ENCODE results near the gene ARSK. TPM values are rescaled to one million over a fixed set of nuclear protein-coding genes. Genes with fewer than 3 reads are reported as not detected.
A peak's percentile ranks its signal among the peaks of the same experiment; 100 is the strongest.

ARSK gene
- total and polyA plus RNA-seq, 2 of the 13 experiments (the other 11 are each of a cell fraction or from before 2014, with no cell fraction given), result 7.9 TPM

GRCh38 chr5:95615164-95615467, 60.2 kb downstream of the ARSK start:
- FAIRE-seq (no peak), DNase-seq (ENCODE audit: low spot score) (no peak), ATAC-seq (no peak)
- H3K27ac ChIP-seq (ENCODE audit: extremely low read length, insufficient read depth, low read length), result no peak overlapping the region
- 79% methylated on average over 1 of the region's 1 CpG for WGBS (ENCODE audit: low lambda C conversion rate)
- no peak overlapping the region for H3K4me3 ChIP-seq (replicated peaks in 1 of 3; ENCODE audit: insufficient read depth in 1 of 3, low read depth in 2 of 3, low read length in 3 of 3)
- TF ChIP-seq MAFK (conservative IDR thresholded peaks at IDR 0.05 in 1 of 2, IDR thresholded peaks at IDR 0.05 in 1 of 2; ENCODE audit: low read length in 2 of 2) (peak; percentile 67 to 77), NFE2L2 (IDR thresholded peaks at IDR 0.05; ENCODE audit: low read length) (peak; percentile 93), MAFF (IDR thresholded peaks at IDR 0.05; ENCODE audit: low read depth, low read length) (peak; percentile 60), E2F5 (CRISPR knock-in tag; conservative IDR thresholded peaks at IDR 0.05) (no peak)
- intact Hi-C loops (cut with micrococcal nuclease; ENCODE audit: unreplicated experiment), result loop anchor here (5.0 kb wide), 1 partner anchor 58 kb away; the partner anchor contains the start of gene ARSK
- H3K36me3 ChIP-seq (replicated peaks in 1 of 2; ENCODE audit: control insufficient read depth in 1 of 2, insufficient read depth in 2 of 2, low read length in 2 of 2), result no peaks in the 10 kb centered on the region
- no peaks in the 10 kb centered on the region for H3K9me3 ChIP-seq (ENCODE audit: low read length)
- no peak overlapping the region for H2AFZ ChIP-seq (ENCODE audit: low read length)
- BruUV-seq (replicated peaks), result no TSS peak
- in situ Hi-C loops (cut with HindIII; ENCODE audit: extremely low pct_ligation_motif_present, low pct_unique_long_range_greater_than_20kb), result no loop called here
- no peak overlapping the region for H3K4me2 ChIP-seq (ENCODE audit: low read depth, low read length)
- ChIA-PET CTCF (ENCODE audit: low intra/inter-chr PET ratio, low total read pairs) (no interaction called here), POLR2A (no interaction called here)
- H4K20me1 ChIP-seq (ENCODE audit: insufficient read depth, low read length), result no peaks in the 10 kb centered on the region
- H3K9ac ChIP-seq (ENCODE audit: insufficient read depth, low read depth, low read length), result no peak overlapping the region
- no peaks in the 10 kb centered on the region for H3K79me2 ChIP-seq (ENCODE audit: insufficient read depth, low read length)
- peaks cover 5 to 23% of the 10 kb centered on the region in 2 experiments for H3K27me3 ChIP-seq (ENCODE audit: control insufficient read depth in 1 of 2, insufficient read depth in 2 of 2, low read length in 2 of 2)
- peaks cover 10% of the 10 kb centered on the region for H3K4me1 ChIP-seq (ENCODE audit: insufficient read depth, low read length)

GRCh38 chr5:95617057-95617456, 62.2 kb downstream of the ARSK start:
- Histone ChIP-seq H3K27ac (ENCODE audit: extremely low read length, insufficient read depth, low read length) (no peak overlapping the region), H3K79me2 (ENCODE audit: insufficient read depth, low read length) (no peaks in the 10 kb centered on the region), H3K9ac (ENCODE audit: insufficient read depth, low read depth, low read length) (no peak overlapping the region), H3K27me3 (ENCODE audit: control insufficient read depth in 1 of 2, insufficient read depth in 2 of 2, low read length in 2 of 2) (peaks cover 7 to 40% of the 10 kb centered on the region in 2 experiments), H3K4me3 (replicated peaks in 1 of 3; ENCODE audit: insufficient read depth in 1 of 3, low read depth in 2 of 3, low read length in 3 of 3) (no peak overlapping the region), H3K4me1 (ENCODE audit: insufficient read depth, low read length) (peaks cover 25% of the 10 kb centered on the region), H3K9me3 (ENCODE audit: low read length) (no peaks in the 10 kb centered on the region), H2AFZ (ENCODE audit: low read length) (no peak overlapping the region), H3K4me2 (ENCODE audit: low read depth, low read length) (no peak overlapping the region), H3K36me3 (replicated peaks in 1 of 2; ENCODE audit: control insufficient read depth in 1 of 2, insufficient read depth in 2 of 2, low read length in 2 of 2) (no peaks in the 10 kb centered on the region), H4K20me1 (ENCODE audit: insufficient read depth, low read length) (no peaks in the 10 kb centered on the region)
- DNase-seq (ENCODE audit: low spot score) (no peak), ATAC-seq (no peak), FAIRE-seq (no peak)
- no TSS peak for BruUV-seq (replicated peaks)
- ChIA-PET POLR2A (no interaction called here), CTCF (ENCODE audit: low intra/inter-chr PET ratio, low total read pairs) (no interaction called here)
- 37% methylated on average over 5 of the region's 5 CpGs for WGBS (ENCODE audit: low lambda C conversion rate)
- in situ Hi-C loops (cut with HindIII; ENCODE audit: extremely low pct_ligation_motif_present, low pct_unique_long_range_greater_than_20kb) (no loop called here), intact Hi-C loops (cut with micrococcal nuclease; ENCODE audit: unreplicated experiment) (loop anchor here (5.0 kb wide), 1 partner anchor 60 kb away; the partner anchor contains the start of gene ARSK)
- TF ChIP-seq PHF20 (CRISPR knock-in tag; IDR thresholded peaks at IDR 0.05), result no peak
- TF ChIP-seq NFAT5 (CRISPR knock-in tag; IDR thresholded peaks at IDR 0.05), result no peak
- TF ChIP-seq PCBP1 (IDR thresholded peaks at IDR 0.05; ENCODE audit: borderline replicate concordance, low read depth, low read length), result no peak

Data from HepG2 (cell line).